Thoracic aorta (tissue), 2 donors: ENCODE results near the gene SCG5. TPM values are rescaled to one million over a fixed set of nuclear protein-coding genes. Genes with fewer than 3 reads are reported as not detected.

Experiments
- ATAC-seq: fragments of 150-250 bp; one replicate; pipeline ENCODE4 v1.8.0; 2017; ENCODE audit warnings: low read depth; ENCODE audit not compliant: insufficient number of reproducible peaks, low FRiP score
- DNase-seq: peaks from one replicate; pipeline ENCODE4 v3.0.0-alpha.2; 2020; ENCODE audit warnings: low spot score
- H3K27ac ChIP-seq, 2 donors: fragments of 200-600 bp; sonication (generic); 1 replicate in 1 of 2; 2 replicates in 1 of 2; pipeline ENCODE4 v1.5.1; 2016; ENCODE audit warnings: mild to moderate bottlenecking in 2 of 2, moderate library complexity in 2 of 2
- H3K27me3 ChIP-seq: fragments of 200-600 bp; sonication (generic); replicated peaks from 2 replicates; pipeline ENCODE4 v1.6.0; 2016; ENCODE audit warnings: mild to moderate bottlenecking; ENCODE audit not compliant: insufficient read depth
- H3K36me3 ChIP-seq: fragments of 200-600 bp; sonication (generic); one replicate; pipeline ENCODE4 v1.5.1; 2016
- H3K4me1 ChIP-seq, 2 donors: fragments of 200-600 bp; sonication (generic); 1 replicate in 1 of 2; 2 replicates in 1 of 2; pipeline versions ENCODE4 v1.5.1 to v1.6.0; 2016; ENCODE audit warnings: low read depth in 2 of 2, mild to moderate bottlenecking in 1 of 2; ENCODE audit not compliant: control insufficient read depth in 1 of 2
- H3K4me3 ChIP-seq: fragments of 200-600 bp; sonication (generic); 2 replicates; pipeline ENCODE4 v1.5.1; 2016; ENCODE audit warnings: mild to moderate bottlenecking
- H3K9me3 ChIP-seq: fragments of 200-600 bp; sonication (generic); 2 replicates; pipeline ENCODE4 v1.5.1; 2016
- CTCF ChIP-seq: fragments of 200-600 bp; sonication (generic); IDR thresholded peaks from one replicate; pipeline ENCODE4 v1.5.1; 2019; ENCODE audit warnings: antibody characterized with exemption
- total RNA-seq, 2 donors: library from RNA; depleted of rRNA; stranded (reverse); fragments of >200 nt; gene quantifications; one replicate each; pipeline versions ENCODE4 v1.1.0 to v1.2.3, GENCODE V29; 2016

The SCG5 gene
- total RNA-seq, 2 donors from 2014 or later = 2.4 to 3.3 TPM

- ATAC-seq = no peak
- H3K27ac ChIP-seq = no peak overlapping the region
- TF ChIP-seq CTCF = no peak
- peaks cover 9 to 34% of the 10 kb centered on the region in 2 donors for H3K4me1 ChIP-seq
- H3K9me3 ChIP-seq = no peaks in the 10 kb centered on the region
- no peak overlapping the region for H3K4me3 ChIP-seq
- H3K36me3 ChIP-seq = no peaks in the 10 kb centered on the region
- H3K27me3 ChIP-seq = no peaks in the 10 kb centered on the region
- DNase-seq = no peak
Measured at GRCh38 chr15:32657198-32657883, 15.8 kb downstream of the SCG5 start.

DNA sequence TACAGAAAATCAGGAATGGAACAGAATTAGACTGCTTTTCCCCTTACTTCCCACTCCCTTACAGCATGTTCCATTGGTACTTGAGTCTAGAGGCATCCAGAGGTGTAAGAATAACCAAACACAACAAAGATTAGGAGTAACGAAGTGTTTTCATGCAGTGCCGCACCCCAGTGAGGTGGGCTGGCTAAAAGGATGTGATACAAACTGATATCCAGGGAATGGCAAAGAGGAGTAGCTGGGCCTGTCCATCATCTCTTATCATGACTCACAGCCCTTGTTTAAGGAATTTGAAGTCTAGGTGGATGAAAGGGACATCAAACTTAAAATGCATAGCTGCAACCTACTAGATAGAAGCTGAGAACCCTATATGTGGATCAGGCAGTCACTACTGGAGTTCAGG lies 16.4 kb downstream of the SCG5 start:
- no peaks in the 10 kb centered on the region for H3K9me3 ChIP-seq
- no peak for DNase-seq

DNA sequence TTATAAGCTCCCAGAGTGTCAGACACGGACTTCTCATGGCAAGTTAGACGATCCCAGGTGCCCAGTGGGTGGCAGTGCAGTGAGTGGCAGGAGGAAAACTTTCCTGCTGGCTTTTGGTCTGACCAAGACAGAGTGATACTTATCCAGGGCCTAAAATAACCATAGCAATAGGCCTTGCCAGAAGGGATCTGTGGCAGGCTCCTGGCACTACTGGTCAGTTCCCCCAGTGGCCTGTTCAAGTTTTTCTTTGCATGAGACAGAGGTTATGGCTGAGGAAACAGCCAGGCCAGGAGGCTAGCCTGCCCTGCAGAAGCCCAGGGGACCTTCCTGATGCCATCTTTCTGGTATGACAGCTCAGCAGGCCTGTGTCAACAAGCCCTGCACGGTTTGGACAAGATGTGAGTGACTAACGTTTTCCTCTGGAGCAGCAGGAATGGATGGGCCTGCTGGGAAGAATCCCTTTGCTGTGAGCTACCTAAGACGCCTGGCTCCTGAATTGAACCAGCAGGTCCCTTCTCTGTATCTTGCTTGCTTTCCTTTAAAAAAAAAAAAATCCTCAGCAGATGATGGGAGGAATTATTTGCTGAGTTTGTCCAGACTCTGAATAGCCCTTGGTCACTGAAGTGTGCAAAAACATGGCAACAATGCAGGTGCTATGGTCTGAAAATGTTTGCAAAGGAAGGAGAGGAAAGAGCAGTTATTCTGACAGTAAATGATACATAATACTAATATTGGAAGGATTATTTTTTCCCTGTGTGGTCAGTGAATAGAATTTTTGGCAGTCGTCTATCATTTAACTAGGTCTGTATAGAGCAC lies 18.0 kb downstream of the SCG5 start:
- Histone ChIP-seq H3K4me1 (peaks cover 9 to 34% of the 10 kb centered on the region in 2 donors), H3K4me3 (no peak overlapping the region), H3K36me3 (no peaks in the 10 kb centered on the region), H3K9me3 (no peaks in the 10 kb centered on the region), H3K27me3 (no peaks in the 10 kb centered on the region), H3K27ac (peak overlapping the region; percentile 49 to 56)
- peak; percentile 24 for TF ChIP-seq CTCF
- peak; percentile 15 for DNase-seq
- peak; percentile 71 for ATAC-seq

More for the DNA sequence above, 16.4 kb downstream of the SCG5 start:
- ATAC-seq = no peak
- peaks cover 9 to 34% of the 10 kb centered on the region in 2 donors for H3K4me1 ChIP-seq
- H3K27ac ChIP-seq = no peak overlapping the region
- H3K36me3 ChIP-seq = no peaks in the 10 kb centered on the region
- H3K27me3 ChIP-seq = no peaks in the 10 kb centered on the region
- no peak overlapping the region for H3K4me3 ChIP-seq
- TF ChIP-seq CTCF = no peak

GRCh38 chr15:32663671-32664070 lies 22.2 kb downstream of the SCG5 start:
- Histone ChIP-seq H3K27ac (no peak overlapping the region), H3K27me3 (no peaks in the 10 kb centered on the region), H3K9me3 (no peaks in the 10 kb centered on the region), H3K36me3 (no peaks in the 10 kb centered on the region), H3K4me1 (peaks cover 5 to 17% of the 10 kb centered on the region in 2 donors), H3K4me3 (no peak overlapping the region)
- TF ChIP-seq CTCF = no peak
- ATAC-seq = no peak
- no peak for DNase-seq

DNA sequence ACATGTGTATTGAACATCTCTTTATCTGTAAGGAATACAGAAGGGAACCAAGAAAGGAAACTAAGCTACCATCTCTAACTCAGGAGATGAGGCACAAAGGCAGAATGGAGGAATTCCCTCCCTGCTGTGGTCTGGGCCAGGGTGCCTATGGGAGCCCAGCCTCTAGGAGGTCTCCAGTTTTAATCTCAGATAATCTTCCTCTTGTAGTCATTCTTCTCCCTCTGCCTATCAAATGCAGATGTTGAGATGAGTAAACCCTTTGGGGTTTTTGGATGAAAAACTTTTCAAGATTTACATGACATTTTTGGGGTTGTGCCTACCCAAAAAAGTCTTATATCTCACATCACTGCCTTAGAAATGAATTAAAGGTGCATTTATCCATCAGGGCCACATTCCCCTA lies 23.3 kb downstream of the SCG5 start:
- Histone ChIP-seq H3K4me3 (no peak overlapping the region), H3K36me3 (no peaks in the 10 kb centered on the region), H3K4me1 (peaks cover 0 to 6% of the 10 kb centered on the region in 2 donors), H3K9me3 (no peaks in the 10 kb centered on the region), H3K27ac (no peak overlapping the region), H3K27me3 (no peaks in the 10 kb centered on the region)
- no peak for TF ChIP-seq CTCF
- no peak for DNase-seq
- ATAC-seq = no peak
